Measurements from ENCODE around the gene RNASEH1.
A peak's percentile ranks its signal among the peaks of the same experiment; 100 is the strongest.

Gene RNASEH1

DNA sequence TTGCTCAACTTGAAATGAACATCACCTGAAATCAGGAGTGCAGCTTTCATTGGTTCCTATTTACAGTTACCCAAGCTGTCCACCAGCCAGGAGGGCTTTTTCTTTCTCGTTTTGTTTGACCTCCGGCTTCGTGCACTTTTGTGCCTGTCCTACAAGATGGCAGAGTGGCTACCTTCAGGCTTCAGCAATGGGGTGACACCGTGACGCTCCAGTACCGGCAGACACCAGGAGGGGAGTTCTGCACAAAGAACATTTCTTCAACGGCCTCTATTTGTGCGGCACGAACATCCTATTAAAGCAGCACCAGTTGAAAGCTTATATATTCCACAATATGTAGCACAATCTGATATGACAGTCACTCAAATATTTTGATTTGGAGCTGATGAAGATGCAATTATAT, 18.3 kb downstream of the RNASEH1 start:
- no peak for DNase-seq (ENCODE audit: low read depth)
- TF ChIP-seq, protein P1, sequence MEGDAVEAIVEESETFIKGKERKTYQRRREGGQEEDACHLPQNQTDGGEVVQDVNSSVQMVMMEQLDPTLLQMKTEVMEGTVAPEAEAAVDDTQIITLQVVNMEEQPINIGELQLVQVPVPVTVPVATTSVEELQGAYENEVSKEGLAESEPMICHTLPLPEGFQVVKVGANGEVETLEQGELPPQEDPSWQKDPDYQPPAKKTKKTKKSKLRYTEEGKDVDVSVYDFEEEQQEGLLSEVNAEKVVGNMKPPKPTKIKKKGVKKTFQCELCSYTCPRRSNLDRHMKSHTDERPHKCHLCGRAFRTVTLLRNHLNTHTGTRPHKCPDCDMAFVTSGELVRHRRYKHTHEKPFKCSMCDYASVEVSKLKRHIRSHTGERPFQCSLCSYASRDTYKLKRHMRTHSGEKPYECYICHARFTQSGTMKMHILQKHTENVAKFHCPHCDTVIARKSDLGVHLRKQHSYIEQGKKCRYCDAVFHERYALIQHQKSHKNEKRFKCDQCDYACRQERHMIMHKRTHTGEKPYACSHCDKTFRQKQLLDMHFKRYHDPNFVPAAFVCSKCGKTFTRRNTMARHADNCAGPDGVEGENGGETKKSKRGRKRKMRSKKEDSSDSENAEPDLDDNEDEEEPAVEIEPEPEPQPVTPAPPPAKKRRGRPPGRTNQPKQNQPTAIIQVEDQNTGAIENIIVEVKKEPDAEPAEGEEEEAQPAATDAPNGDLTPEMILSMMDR (IDR thresholded peaks at IDR 0.05; ENCODE audit: insufficient read depth, low read depth, low read length, missing control alignments), result no peak
- H3K4me3 ChIP-seq (ENCODE audit: low read depth, low read length), result no peak overlapping the region

GRCh38 chr2:3536682-3537632, 21.2 kb downstream of the RNASEH1 start:
- peak; percentile 59 for DNase-seq (ENCODE audit: low read depth)
- H3K4me3 ChIP-seq (ENCODE audit: low read depth, low read length), result peak overlapping the region; percentile 53
- TF ChIP-seq, protein P1 (IDR thresholded peaks at IDR 0.05; ENCODE audit: insufficient read depth, low read depth, low read length, missing control alignments), result peak; percentile 47

- TF ChIP-seq, protein P1 (IDR thresholded peaks at IDR 0.05; ENCODE audit: insufficient read depth, low read depth, low read length, missing control alignments), result no peak
- H3K4me3 ChIP-seq (ENCODE audit: low read depth, low read length), result peak overlapping the region; percentile 53
- DNase-seq (ENCODE audit: low read depth), result peak; percentile 48
Measured at GRCh38 chr2:3535794-3536681, 22.1 kb downstream of the RNASEH1 start.

DNA sequence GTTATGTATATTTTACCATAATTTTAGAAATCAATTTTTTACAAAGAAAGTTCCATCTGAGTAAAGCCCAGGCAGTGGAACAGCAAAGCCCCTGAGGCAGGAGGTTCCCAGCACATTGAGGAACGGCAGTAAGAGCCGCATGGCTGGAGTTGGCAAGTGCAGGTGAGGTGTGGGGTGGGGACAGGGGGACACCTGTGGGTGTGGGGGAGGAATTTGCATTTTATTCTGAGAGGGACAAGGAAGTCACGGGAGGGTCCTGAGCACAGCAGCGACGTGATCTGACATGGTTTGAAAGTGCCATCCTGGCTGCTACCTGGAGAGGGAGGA, 22.7 kb downstream of the RNASEH1 start:
- TF ChIP-seq, protein P1 (IDR thresholded peaks at IDR 0.05; ENCODE audit: insufficient read depth, low read depth, low read length, missing control alignments), result no peak
- peak overlapping the region; percentile 53; the same call in 1 of the 2 replicates for H3K4me3 ChIP-seq (ENCODE audit: low read depth, low read length)
- no peak for DNase-seq (ENCODE audit: low read depth)

- no peak overlapping the region for H3K4me3 ChIP-seq (ENCODE audit: low read depth, low read length)
- TF ChIP-seq, protein P1 (IDR thresholded peaks at IDR 0.05; ENCODE audit: insufficient read depth, low read depth, low read length, missing control alignments), result no peak
- no peak for DNase-seq (ENCODE audit: low read depth)
Measured at GRCh38 chr2:3534251-3534814, 23.8 kb downstream of the RNASEH1 start.

GRCh38 chr2:3533836-3534235, 24.3 kb downstream of the RNASEH1 start:
- no peak overlapping the region for H3K4me3 ChIP-seq (ENCODE audit: low read depth, low read length)
- no peak for DNase-seq (ENCODE audit: low read depth)
- TF ChIP-seq, protein P1 (IDR thresholded peaks at IDR 0.05; ENCODE audit: insufficient read depth, low read depth, low read length, missing control alignments), result no peak
